GM19395 (cell line): Measurements from ENCODE around the gene CHD5.

Experiments
- ATAC-seq: cut with Tn5 transposase; IDR thresholded peaks from one replicate; pipeline ENCODE4 v1.9.1; 2021; ENCODE audit warnings: mild to moderate bottlenecking, moderate library complexity; ENCODE audit not compliant: unreplicated experiment

Gene CHD5

DNA sequence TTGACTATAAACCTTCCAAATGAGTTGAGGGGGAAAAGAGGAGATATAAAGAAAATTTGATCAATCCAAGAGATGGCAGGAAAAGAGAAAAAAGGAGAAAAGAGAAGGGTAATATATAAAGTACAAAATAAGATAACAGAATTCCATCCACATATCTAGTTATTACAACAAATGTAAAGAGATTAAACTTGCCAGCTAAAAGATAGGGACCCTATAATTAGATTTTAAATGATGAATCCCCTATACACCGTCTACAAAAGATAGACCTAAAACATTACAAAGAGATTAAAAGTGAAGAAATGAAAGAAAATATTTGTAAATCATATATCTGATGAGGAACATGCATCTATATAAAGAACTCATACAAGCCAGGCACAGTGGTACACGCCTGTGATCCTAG, 63.1 kb downstream of the CHD5 start:
- no peak for ATAC-seq

DNA sequence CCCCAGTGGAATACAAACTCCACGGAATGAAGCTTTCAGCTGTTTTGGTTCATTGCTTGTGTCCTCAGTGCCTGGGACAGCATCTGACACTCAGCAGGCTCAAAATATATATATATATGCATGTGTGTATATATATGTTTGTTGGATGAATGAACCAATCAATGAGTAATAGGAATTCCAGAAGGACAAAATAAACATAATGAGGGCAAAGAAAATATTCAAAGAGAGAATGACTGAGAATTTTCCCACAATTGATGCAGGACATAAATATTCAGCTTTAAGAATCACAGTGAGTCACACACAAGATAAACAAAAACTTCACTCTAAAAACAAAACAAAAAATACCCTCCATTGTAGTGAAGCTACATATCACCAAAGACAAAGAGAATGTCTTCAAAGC, 64.0 kb downstream of the CHD5 start:
- ATAC-seq, result no peak

GRCh38 chr1:6113745-6114144, 66.4 kb downstream of the CHD5 start:
- ATAC-seq, result no peak

DNA sequence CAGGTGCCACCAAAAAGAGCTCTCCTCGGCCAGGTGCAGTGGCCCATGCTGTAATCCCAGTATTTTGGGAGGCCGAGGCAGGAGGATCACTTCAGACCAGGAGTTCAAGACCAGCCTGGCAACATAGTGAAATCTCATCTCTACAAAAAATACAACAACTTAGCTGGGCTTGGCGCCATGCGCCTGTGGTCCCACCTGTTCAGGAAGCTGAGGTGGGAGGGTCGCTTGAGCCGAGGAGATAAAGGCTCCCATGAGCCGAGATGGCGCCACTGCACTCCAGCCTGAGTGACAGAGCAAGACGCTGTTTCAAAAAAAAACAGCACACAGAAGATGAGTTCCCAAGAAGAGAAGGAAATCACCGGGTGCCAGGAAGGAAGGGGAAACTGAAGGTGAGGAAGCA, 67.0 kb downstream of the CHD5 start:
- ATAC-seq, result no peak

DNA sequence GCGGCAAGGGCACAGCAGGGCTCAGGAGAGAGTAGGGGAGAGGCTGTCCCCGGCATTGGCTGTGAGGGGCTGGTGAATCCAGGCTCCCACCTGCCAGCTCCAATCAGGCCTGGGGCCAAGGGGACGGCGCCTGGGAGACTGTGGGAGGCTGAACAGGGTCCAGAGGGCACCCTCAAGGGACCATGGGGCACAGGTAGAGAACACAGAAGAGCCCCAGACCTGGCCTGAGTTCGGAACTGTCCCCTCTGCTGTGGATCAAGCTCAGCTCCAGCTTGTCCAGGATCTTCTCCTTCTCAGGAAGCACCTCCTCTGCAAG, 67.5 kb downstream of the CHD5 start:
- ATAC-seq, result no peak

GRCh38 chr1:6111991-6112689, 68.0 kb downstream of the CHD5 start:
- ATAC-seq, result no peak

DNA sequence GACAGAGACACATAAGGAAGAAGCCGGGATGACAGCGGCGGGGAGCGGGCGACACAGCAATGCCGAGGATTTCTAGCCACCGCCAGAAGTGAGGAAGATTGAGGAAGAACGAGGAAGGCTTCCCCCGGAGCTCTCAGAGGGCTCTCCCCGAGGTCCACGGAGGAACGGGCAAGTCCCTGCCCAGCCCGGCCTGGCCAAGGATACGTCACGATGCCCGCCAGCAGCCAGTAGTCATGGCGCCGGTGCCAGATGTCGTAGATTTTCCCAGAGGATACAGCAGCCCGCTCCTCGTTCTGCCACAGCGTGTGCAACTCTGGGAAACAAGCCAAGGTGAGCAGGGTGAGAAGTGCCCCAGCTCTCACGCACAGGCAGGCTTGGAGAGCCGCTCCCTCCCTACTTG, 68.5 kb downstream of the CHD5 start:
- ATAC-seq, result no peak

- no peak for ATAC-seq
These were observed 69.8 kb downstream of the CHD5 start for GRCh38 chr1:6110326-6110725.

DNA sequence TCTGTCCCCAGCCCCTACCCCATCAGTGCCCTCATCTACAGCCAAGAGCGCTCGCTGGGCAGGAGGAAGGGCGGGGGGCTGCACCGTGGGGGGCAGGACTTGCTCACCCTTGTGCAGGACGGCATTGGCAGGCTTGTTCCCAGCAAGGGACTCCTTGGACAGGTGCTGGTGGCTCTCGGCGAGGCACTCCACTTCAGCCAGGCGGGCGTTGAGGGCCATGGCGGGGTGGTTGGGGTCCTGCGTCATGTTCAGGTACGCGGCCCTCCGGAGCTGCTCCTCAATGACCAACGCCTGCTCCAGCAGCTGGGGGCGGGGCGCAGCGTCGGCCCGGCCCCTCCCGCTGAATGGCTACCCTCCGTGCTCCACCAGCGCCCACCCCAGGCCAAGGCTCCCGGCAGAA, 70.4 kb downstream of the CHD5 start:
- no peak for ATAC-seq

GRCh38 chr1:6108937-6109614, 71.0 kb downstream of the CHD5 start:
- no peak for ATAC-seq

- no peak for ATAC-seq
These were observed 71.6 kb downstream of the CHD5 start for GRCh38 chr1:6108476-6108875.

DNA sequence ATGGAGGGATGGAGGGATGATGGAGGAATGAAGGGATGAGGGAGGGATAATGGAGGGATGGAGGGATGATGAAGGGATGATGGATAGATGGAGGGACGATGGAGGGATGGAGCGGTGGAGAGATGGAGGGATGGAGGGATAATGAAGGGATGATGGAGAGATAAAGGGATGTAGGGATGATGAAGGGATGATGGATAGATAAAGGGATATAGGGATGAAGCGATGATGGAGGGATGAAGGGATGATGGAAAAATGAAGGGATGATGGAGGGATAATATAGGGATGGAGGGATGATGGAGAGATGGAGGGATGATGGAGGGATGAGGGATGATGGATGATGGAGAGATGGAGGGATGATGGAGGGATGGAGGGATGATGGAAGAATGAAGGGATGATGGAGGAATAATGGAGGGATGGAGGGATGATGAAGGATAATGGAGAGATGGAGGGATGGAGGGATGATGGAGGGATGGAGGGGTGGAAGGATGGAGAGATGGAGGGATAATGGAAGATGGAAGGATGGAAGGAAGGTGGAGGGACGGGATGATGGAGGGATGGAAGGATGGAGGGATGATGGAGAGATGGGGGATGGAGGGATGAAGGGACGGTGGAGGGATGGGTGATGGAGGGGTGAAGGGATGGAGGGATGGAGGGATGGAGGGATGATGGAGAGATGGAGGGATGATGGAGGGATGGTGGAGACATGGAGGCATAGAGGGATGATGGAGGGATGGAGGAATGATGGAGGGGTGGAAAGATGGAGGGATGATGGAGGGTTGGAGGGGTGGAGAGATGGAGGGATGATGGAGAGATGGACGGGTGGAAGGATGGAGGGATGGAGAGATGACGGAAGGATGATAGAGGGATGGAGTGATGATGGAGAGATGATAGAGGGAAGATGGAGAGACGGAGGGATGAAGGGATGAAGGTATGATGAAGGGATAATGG, 72.4 kb downstream of the CHD5 start:
- no peak for ATAC-seq

- no peak for ATAC-seq
These were observed 73.1 kb downstream of the CHD5 start for GRCh38 chr1:6106977-6107376.

DNA sequence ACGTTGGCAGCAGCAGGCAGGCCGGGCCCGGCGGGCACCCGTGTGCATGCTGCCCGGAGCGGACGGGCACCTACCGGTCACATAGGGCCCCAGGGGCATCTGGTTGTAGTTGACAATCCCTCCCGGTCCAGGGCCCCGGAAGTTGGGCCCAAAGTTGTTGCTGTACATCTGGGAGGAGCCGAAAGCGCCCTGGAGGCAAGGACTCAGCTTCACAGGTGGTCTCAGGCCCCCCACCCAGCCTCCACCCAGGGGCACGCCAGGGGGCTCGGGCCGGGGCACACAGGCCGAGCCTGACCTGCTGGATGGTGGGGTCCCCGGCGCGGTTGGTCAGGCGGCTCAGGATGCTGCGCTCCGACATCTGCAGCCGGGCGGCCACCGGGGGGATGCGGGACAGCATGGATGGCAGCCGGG, 73.8 kb downstream of the CHD5 start:
- ATAC-seq, result no peak

GRCh38 chr1:6105763-6106162, 74.4 kb downstream of the CHD5 start:
- ATAC-seq, result no peak

DNA sequence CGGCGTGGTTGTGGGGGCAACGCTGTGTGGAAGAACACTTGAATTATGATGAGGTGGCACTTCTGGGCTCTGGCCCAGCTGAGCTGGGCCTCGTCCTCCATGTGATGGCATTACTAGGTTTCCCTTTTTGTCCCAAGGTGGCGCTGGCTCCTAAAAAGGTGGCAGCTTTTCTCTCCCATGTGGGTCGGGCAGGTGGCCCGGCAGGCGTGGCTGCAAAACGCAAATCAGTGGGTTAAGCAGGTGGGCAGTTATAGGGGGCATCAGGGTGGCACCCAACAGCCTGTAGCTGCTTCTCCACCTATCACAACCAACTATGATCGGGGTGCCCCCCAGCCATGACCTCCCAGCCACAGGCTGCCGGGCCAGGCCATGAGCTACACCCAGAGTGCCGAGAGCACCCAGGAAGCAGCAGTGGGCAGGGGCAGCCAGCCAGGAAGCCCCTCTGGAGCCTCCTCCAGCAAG, 74.9 kb downstream of the CHD5 start:
- ATAC-seq, result no peak

DNA sequence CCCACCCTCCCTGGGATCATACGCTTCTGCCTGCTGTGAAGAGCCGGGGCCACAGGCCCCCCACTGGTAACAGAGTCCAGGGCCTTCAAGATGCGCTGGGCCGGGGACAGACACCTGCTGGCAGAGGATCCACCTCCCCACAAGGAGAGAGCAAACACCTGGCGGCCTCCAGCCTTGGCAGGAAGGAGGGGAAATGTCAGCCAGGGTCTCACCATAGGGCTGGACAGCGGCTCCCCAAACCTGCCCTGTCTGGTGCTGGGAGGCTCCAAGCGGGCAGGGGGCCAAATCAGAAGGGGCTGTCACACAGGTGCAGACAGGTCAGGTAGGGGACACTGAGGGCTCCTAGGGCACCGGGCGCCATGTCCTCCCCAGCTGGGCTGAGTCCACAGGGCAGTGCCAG, 75.5 kb downstream of the CHD5 start:
- no peak for ATAC-seq

DNA sequence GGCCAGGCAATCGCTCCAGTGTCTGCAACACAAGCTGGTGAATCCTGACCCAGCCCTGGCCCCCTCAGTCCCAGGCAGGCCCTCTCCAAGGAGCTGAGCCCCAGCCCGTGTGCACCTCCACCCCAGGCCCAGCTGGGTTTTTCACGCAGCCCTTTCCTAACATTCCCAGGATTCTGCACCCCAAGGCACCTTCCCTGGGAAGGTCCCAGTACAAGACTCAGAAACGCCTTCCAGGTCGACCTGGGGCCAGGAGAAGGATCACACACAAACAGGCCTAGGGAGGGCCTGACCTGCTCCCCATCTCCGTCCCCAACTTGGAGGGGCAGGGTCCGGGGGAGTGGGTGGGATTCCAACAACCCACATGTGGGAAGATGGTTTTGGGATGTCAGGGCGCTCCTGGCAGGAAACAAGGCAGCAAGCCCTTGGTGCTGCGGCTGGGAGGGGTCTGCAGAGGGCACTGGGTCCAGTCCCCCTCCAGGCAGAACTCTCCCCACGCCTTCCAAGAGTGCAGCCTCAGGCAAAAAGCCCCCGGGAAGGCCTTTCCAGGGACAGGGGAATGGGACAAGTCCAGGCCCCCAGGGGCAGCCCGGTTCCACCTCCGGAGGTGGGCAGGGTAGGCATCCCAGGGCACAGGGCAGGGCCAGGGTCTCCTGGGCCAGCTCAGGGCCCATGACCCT, 76.1 kb downstream of the CHD5 start:
- no peak for ATAC-seq

GRCh38 chr1:6103111-6103853, 76.8 kb downstream of the CHD5 start:
- no peak for ATAC-seq

DNA sequence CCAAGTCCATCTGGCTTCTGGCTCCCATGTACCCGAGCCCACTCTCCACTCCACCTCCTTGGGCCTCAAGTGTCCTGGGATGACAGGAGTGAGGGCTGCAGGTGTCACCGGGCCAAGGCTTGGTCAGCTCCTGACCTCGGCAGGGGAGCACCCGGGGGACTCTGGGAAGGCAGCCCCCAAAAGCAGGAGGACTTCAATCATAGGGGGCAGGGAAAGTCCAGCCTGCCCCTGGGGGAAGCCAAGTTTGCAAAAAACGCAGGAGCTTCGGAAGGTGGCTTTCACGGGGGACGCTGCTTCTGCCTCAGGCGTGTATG, 77.6 kb downstream of the CHD5 start:
- ATAC-seq, result no peak
